GM19395 (cell line): ENCODE measurements around the gene RUFY3.
"Not testable (repeated sequence)": the region's sequence is repeated elsewhere in the genome, so short reads cannot be mapped to it uniquely, and the experiment has no call there.

ENCODE experiments used
- ATAC-seq: cut with Tn5 transposase; IDR thresholded peaks from one replicate; pipeline ENCODE4 v1.9.1; 2021; ENCODE audit warnings: mild to moderate bottlenecking, moderate library complexity; ENCODE audit not compliant: unreplicated experiment

RUFY3 gene

GRCh38 chr4:70838666-70839588 is 117.2 kb downstream of the RUFY3 start:
- peak; percentile 54 for ATAC-seq

DNA sequence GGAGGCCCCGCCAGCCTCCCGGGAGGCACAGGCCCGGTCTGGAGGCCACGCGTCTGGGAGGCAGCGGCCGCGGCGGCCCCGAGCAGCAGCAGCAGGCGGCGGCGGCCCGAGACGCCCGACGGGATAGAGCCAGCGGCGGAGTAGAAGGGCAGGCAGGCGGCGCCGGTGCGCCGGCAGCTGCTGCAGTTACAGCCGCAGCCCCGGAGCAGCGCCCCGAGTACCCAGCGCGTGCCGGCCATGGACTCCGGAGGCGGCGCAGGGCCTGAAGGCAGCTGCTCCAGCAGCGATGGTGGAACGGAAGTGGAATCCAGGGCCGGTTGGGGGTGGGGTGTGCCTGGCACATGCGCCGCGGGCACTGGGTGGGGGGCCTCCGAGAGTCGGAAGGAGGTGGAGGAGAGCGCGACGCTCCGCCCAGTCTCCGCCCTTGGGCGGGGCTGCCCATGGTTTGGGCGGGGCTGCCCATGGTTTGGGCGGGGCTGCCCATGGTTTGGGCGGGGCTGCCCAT is 117.9 kb downstream of the RUFY3 start, which contains the start of gene GRSF1:
Gene GRSF1, minus strand, starts transcription at position 302 of the 505 bp plus-strand sequence. Its CDS starts 63 bp downstream, at position 239.
- ATAC-seq, result peak; percentile 49

DNA sequence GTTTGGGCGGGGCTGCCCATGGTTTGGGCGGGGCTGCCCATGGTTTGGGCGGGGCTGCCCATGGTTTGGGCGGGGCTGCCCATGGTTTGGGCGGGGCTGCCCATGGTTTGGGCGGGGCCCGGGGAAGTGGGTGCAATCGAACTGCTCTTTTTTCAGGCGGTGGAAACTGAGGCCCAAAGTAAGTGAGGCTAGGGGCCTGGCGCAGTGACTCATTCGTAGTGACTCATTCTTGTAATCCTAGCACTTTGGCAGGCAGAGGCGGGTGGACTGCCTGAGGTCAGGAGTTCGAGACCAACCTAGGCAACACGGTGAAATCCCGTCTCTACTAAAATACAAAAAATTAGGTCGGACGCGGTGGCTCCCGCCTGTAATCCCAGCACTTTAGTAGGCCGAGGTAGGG is 118.4 kb downstream of the RUFY3 start:
- ATAC-seq, result not testable (repeated sequence)

DNA sequence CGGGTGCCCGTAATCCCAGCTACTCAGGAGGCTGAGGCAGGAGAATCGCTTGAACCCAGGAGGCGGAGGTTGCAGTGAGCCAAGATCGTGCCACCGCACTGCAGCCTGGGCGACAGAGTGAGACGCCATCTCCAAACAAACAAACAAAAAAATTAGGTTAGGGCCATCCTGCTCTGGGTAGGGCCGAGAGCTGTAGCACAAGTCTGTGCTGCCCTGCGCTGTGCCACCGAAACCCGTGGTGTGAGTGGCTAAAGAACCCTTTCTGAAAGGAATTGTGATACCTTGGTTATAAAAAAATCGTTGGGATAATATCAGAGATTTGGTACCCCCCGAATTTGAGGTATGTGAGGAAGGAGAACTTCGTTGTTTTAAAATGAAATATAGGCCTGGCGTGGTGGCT is 118.9 kb downstream of the RUFY3 start:
- ATAC-seq, result not testable (repeated sequence)

GRCh38 chr4:70841211-70841610 is 119.4 kb downstream of the RUFY3 start:
- no peak for ATAC-seq

GRCh38 chr4:70841951-70842350 is 120.2 kb downstream of the RUFY3 start:
- ATAC-seq, result no peak

DNA sequence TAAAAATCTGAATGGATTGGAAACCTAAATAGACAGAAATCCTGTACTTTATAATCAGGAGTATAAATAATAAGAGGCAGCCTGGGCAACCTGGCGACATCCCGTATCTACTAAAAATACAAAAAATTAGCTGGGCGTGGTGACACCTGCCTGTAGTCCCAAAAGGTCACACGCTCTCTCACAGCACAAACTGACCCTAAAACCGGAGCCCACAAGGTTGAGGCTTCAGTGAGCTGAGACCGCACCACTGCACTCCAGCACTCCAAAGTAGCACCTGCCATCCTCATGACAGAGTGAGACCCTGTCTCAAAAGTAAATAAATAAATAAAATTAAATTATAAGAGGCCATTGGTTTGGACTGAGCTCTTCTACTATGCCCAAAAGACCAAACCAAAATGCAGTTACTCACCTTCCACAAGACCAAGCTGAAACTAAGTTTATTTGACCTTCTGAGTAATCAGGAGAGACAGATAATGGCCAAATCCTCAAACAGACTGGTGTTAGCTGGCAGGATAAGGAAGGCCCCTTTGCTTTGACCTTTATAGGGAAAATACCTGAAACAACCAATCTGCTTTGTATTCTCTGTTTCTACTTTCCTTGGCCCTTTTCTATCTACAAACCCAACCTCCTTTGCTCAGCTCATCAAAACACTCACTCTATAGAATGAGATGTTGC is 121.1 kb downstream of the RUFY3 start:
- peak; percentile 23 for ATAC-seq

GRCh38 chr4:70844180-70844579 is 122.4 kb downstream of the RUFY3 start:
- ATAC-seq, result no peak

- no peak for ATAC-seq
Measured at GRCh38 chr4:70849291-70849690, 127.5 kb downstream of the RUFY3 start.

- ATAC-seq, result no peak
Measured at GRCh38 chr4:70855464-70855863, 133.7 kb downstream of the RUFY3 start.
